PC-3 (cell line): ENCODE results near the gene KNDC1.

Experiments used
- CTCF ChIP-seq: fragments of 300-600 bp; sonication (generic); conservative IDR thresholded peaks from 2 replicates; pipeline ENCODE4 v1.5.1; 2017; ENCODE audit warnings: antibody characterized with exemption, low read depth, mild to moderate bottlenecking, low read length
- EZH2phosphoT487 ChIP-seq: fragments of 300-600 bp; sonication (generic); IDR thresholded peaks from 2 replicates; pipeline ENCODE4 v1.6.1; 2018; ENCODE audit warnings: mild to moderate bottlenecking, antibody characterized with exemption, low read length, borderline replicate concordance

- TF ChIP-seq EZH2phosphoT487, result no peak
- TF ChIP-seq CTCF, result no peak
Measured at GRCh38 chr10:133267829-133268228, 107.8 kb downstream of the KNDC1 start.
